Esophagus (tissue), 2 donors: ENCODE data around the gene CTF1. TPM values are rescaled to one million over a fixed set of nuclear protein-coding genes. Genes with fewer than 3 reads are reported as not detected.
A peak's percentile ranks its signal among the peaks of the same experiment; 100 is the strongest.

ENCODE experiments used
- H3K27ac ChIP-seq, 2 donors: one replicate each; pipeline ENCODE4 v1.5.1; 2013; ENCODE audit warnings: low read depth in 2 of 2, mild to moderate bottlenecking in 2 of 2, inconsistent platforms in 1 of 2, low read length in 1 of 2, moderate library complexity in 1 of 2
- H3K27me3 ChIP-seq, 2 donors: one replicate each; pipeline ENCODE4 v1.6.1; 2013; ENCODE audit warnings: low read length in 2 of 2, control low read depth in 1 of 2, mild to moderate bottlenecking in 1 of 2; ENCODE audit not compliant: insufficient read depth in 2 of 2, control insufficient read depth in 1 of 2
- H3K36me3 ChIP-seq, 2 donors: one replicate each; pipeline ENCODE4 v1.6.1; 2013; ENCODE audit warnings: low read length in 1 of 2; ENCODE audit not compliant: control insufficient read depth in 2 of 2, insufficient read depth in 2 of 2
- H3K4me1 ChIP-seq, 2 donors: one replicate each; pipeline ENCODE4 v1.6.1; 2013; ENCODE audit warnings: low read length in 1 of 2; ENCODE audit not compliant: control insufficient read depth in 2 of 2, insufficient read depth in 2 of 2
- H3K4me3 ChIP-seq, 2 donors: one replicate each; pipeline ENCODE4 v1.5.1; 2013; ENCODE audit warnings: low read length in 2 of 2, mild to moderate bottlenecking in 2 of 2, low read depth in 1 of 2, moderate library complexity in 1 of 2
- H3K9me3 ChIP-seq, 2 donors: one replicate each; pipeline ENCODE4 v1.6.1; 2013; ENCODE audit warnings: mild to moderate bottlenecking in 2 of 2, low read depth in 1 of 2, low read length in 1 of 2, moderate library complexity in 1 of 2; ENCODE audit not compliant: control insufficient read depth in 2 of 2, insufficient read depth in 1 of 2
- WGBS, 2 donors: extraction: QIAGEN DNeasy Blood & Tissue Kit; methylation state at CpG; one replicate each; pipeline ENCODE4 v1.1.7; 2013; 5-methylcytosine and 5-hydroxymethylcytosine counted together
- polyA plus RNA-seq, 2 donors: library from polyadenylated mRNA; stranded (reverse); fragments of 200-250 nt; gene quantifications; one replicate each; pipeline ENCODE4 v1.2.3, GENCODE V29; 2013
- donor health status: healthy with polysubstance abuse.
- donor health status: Bipolar disorder and iron deficiency.

CTF1 gene
- polyA plus RNA-seq, 2 donors = 2.2 to 3.3 TPM

- Histone ChIP-seq H3K4me3 (no peak overlapping the region), H3K4me1 (peaks cover 6 to 20% of the 10 kb centered on the region in 2 donors)
- WGBS, 2 donors = 53 to 63% methylated on average over 8 of the region's 8 CpGs
Measured at GRCh38 chr16:30950516-30951065, 54.2 kb downstream of the CTF1 start.

GRCh38 chr16:30951193-30951592 is 54.8 kb downstream of the CTF1 start:
- Histone ChIP-seq H3K36me3 (peaks cover 0 to 11% of the 10 kb centered on the region in 2 donors), H3K27ac (peak overlapping the region; percentile 4 to 90), H3K4me1 (peaks cover 6 to 20% of the 10 kb centered on the region in 2 donors), H3K9me3 (no peaks in the 10 kb centered on the region), H3K4me3 (no peak overlapping the region), H3K27me3 (no peaks in the 10 kb centered on the region)
- WGBS, 2 donors = 49 to 72% methylated on average over 1 of the region's 1 CpG

More at GRCh38 chr16:30950516-30951065, 54.2 kb downstream of the CTF1 start:
- no peaks in the 10 kb centered on the region for H3K27me3 ChIP-seq
- H3K36me3 ChIP-seq = peaks cover 0 to 11% of the 10 kb centered on the region in 2 donors
- no peaks in the 10 kb centered on the region for H3K9me3 ChIP-seq
- H3K27ac ChIP-seq = peak overlapping the region; percentile 90 to 94

DNA sequence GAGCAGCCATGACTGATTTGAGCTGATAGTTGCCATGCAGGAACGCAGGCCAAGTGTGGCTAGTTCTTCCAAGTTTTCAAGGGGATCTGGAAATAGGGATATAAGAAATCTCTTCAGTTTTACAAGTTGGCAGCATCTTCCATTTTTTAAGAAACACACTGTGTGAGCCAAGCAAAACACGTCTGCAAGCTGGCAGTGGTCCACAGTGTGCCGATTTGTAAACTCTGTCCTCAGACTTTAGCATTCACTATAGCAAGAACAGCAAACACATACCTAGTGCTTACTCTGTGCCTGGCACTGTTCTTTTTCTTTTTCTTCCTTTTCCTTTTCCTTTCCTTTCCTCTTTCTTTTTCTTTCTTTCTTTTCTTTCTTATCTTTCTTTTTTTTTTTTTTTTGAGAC is 55.3 kb downstream of the CTF1 start:
- H3K36me3 ChIP-seq = peaks cover 0 to 6% of the 10 kb centered on the region in 2 donors
- H3K4me1 ChIP-seq = peaks cover 8 to 23% of the 10 kb centered on the region in 2 donors
- no peak overlapping the region for H3K4me3 ChIP-seq
- no peaks in the 10 kb centered on the region for H3K9me3 ChIP-seq
- peak overlapping the region; percentile 3 to 90 for H3K27ac ChIP-seq
- 25 to 26% methylated on average over 3 of the region's 3 CpGs for WGBS, 2 donors
- no peaks in the 10 kb centered on the region for H3K27me3 ChIP-seq

- WGBS, 2 donors = 82 to 87% methylated on average over 9 of the region's 9 CpGs
- no peaks in the 10 kb centered on the region for H3K27me3 ChIP-seq
- peaks cover 8 to 25% of the 10 kb centered on the region in 2 donors for H3K4me1 ChIP-seq
- no peak overlapping the region for H3K27ac ChIP-seq
- peaks cover 0 to 2% of the 10 kb centered on the region in 2 donors for H3K36me3 ChIP-seq
- no peak overlapping the region for H3K4me3 ChIP-seq
- H3K9me3 ChIP-seq = no peaks in the 10 kb centered on the region
Measured at GRCh38 chr16:30953111-30953510, 56.7 kb downstream of the CTF1 start.

Other genes starting within 250 kb of the CTF1 start
- gene PRR14, start 245.7 kb upstream of the CTF1 start, polyA plus RNA-seq = 10 to 100 TPM; 26.8 to 51.8 TPM
- gene FBRS, start 238.2 kb upstream of the CTF1 start, polyA plus RNA-seq = 10 to 100 TPM; 43.5 to 84.8 TPM
- 10 to 100 TPM in 1 of 2 donors, 1 to 10 TPM in 1; 4.9 to 20.9 TPM for gene SRCAP, start 197.4 kb upstream of the CTF1 start, polyA plus RNA-seq
- 10 to 100 TPM; 23.2 to 34.8 TPM for gene PHKG2, start 148.2 kb upstream of the CTF1 start, polyA plus RNA-seq
- gene CFAP119, start 134.6 kb upstream of the CTF1 start, polyA plus RNA-seq = 1 to 10 TPM; 3.5 to 6.2 TPM
- 10 to 100 TPM; 39.9 to 64.1 TPM for gene RNF40, start 134.3 kb upstream of the CTF1 start, polyA plus RNA-seq
- 1 to 10 TPM; 3.4 to 4.9 TPM for gene ZNF629, start 109.4 kb upstream of the CTF1 start, polyA plus RNA-seq
- gene BCL7C, start 2.5 kb upstream of the CTF1 start, polyA plus RNA-seq = 10 to 100 TPM; 21.8 to 33.9 TPM
- 10 to 100 TPM; 10.7 to 35.6 TPM for gene FBXL19, start 27.0 kb downstream of the CTF1 start, polyA plus RNA-seq
- gene ORAI3, start 52.5 kb downstream of the CTF1 start, polyA plus RNA-seq = 10 to 100 TPM in 1 of 2 donors, 1 to 10 TPM in 1; 8.5 to 11.6 TPM
- gene SETD1A, start 61.1 kb downstream of the CTF1 start, polyA plus RNA-seq = 1 to 10 TPM; 6.8 to 9.6 TPM
- 10 to 100 TPM in 1 of 2 donors, 1 to 10 TPM in 1; 6.6 to 12.1 TPM for gene HSD3B7, start 88.6 kb downstream of the CTF1 start, polyA plus RNA-seq
- gene STX1B, start 114.0 kb downstream of the CTF1 start, polyA plus RNA-seq = 1 to 10 TPM in 1 of 2 donors, under 1 TPM in 1; 0.29 to 1.6 TPM
- 10 to 100 TPM; 49.7 to 54.1 TPM for gene STX4, start 136.9 kb downstream of the CTF1 start, polyA plus RNA-seq
- gene ZNF668, start 177.6 kb downstream of the CTF1 start, polyA plus RNA-seq = 1 to 10 TPM; 5.8 to 6.6 TPM
- gene ZNF646, start 177.8 kb downstream of the CTF1 start, polyA plus RNA-seq = 1 to 10 TPM; 3.4 to 8.1 TPM
- gene PRSS53, start 192.3 kb downstream of the CTF1 start, polyA plus RNA-seq = 1 to 10 TPM in 1 of 2 donors, under 1 TPM in 1; 1.00 to 2.9 TPM
- gene VKORC1, start 198.2 kb downstream of the CTF1 start, polyA plus RNA-seq = 10 to 100 TPM; 18.5 to 39.2 TPM
- gene BCKDK, start 211.8 kb downstream of the CTF1 start, polyA plus RNA-seq = 10 to 100 TPM; 13.0 to 23.1 TPM
- gene KAT8, start 221.1 kb downstream of the CTF1 start, polyA plus RNA-seq = 10 to 100 TPM; 28.3 to 33.6 TPM
- 100 to 1,000 TPM in 1 of 2 donors, 10 to 100 TPM in 1; 64.3 to 201 TPM for gene PRSS8, start 239.1 kb downstream of the CTF1 start, polyA plus RNA-seq